LNCaP clone FGC (cell line): Measurements from ENCODE around the gene HSD3B7.

Source experiments
- DNase-seq: peaks from one replicate; pipeline ENCODE4 v3.0.0-alpha.2; 2011; ENCODE audit warnings: low read depth
- H3K4me3 ChIP-seq: 2 replicates; pipeline ENCODE4 v1.5.1; 2011; ENCODE audit warnings: mild to moderate bottlenecking, low read depth, low read length, control low read depth
- CTCF ChIP-seq: IDR thresholded peaks from 2 replicates; pipeline ENCODE4 v1.5.1; 2012; ENCODE audit warnings: mild to moderate bottlenecking; ENCODE audit not compliant: control insufficient read depth, insufficient read depth; ENCODE audit errors: extremely low read depth

HSD3B7 gene

DNA sequence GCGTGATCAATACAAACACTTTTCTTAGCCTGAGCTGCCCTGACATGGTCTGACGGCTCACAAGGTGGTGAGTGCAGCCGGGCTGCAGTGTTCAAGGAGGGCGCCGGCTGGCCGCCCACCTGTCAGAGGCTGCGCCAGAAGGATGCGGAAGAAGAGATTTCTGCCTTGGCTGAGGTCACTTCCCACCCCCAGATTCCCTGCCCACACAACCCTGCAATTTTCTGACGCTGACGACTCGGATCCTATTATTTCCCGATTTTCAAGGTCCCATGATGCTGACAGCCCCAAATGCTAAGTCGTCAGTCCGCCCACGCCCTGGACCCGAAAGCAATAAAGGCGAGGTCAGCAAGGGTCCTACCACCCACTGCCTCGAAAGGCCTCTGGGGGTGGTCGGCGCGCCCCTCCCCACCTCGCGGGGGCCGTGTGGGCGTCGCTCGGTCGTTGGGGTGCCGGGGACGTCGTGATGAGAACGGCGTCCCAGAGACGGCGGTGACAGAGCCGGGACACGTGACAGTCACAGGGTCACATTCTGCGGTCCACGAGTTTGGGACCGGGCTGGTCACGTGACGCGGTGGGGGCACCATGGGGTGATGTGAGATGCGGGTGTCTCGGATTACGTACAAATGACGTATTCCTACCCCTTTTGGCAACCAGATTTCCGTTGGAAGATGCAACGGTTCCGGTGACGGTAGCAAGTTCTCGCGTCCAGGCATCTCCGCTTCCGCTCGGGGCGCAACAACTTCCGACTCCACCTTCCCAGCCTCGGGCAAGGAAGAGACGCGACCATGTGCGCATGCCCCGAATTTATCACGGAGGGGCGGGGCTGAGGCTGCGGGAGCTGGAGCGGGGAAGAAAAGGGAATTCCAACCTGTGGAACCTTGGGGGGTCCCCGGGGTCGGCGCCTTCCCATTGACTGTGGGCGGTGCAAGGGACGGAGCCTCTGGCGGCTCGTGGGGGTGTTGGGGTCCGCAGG is 48.0 kb downstream of the HSD3B7 start, which contains the start of gene STX4:
STX4 (plus strand) TSS at position 823 of the 973 bp plus-strand sequence. CDS start 248 bp downstream, outside the sequence.
- peak within 1 kb of the TSS; percentile 90 for H3K4me3 ChIP-seq
- no peak for TF ChIP-seq CTCF

GRCh38 chr16:31033709-31034492 is 48.9 kb downstream of the HSD3B7 start:
- H3K4me3 ChIP-seq: peak overlapping the region; percentile 90
- peak; percentile 33 for DNase-seq
- TF ChIP-seq CTCF: no peak

More for the DNA sequence above, 48.0 kb downstream of the HSD3B7 start, which contains the start of gene STX4:
- peak; percentile 83 for DNase-seq

DNA sequence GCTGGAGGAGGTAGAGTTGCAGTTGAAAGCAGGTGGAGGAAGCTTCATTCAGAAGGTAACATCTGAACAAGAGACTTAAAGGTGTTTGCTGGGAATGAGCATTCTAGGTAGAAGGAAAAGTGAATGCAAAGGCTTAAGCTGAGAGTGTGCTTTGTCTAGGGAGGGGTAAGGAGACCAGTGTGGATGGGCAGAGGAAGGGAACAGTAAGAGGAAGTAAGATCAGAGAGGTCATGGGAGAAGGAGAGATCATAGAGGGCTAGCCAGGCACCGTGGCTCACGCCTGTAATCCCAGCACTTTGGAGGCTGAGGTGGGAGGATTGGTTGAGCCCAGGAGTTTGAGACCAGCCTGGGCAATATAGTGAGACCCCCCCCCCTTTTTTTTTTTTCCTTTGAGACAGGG is 51.7 kb downstream of the HSD3B7 start:
- no peak for DNase-seq
- no peak for TF ChIP-seq CTCF
- H3K4me3 ChIP-seq: no peak overlapping the region
